H54 (cell line): ENCODE data around the gene SERF1B.
"Not testable (repeated sequence)": the region's sequence is repeated elsewhere in the genome, so short reads cannot be mapped to it uniquely, and the experiment has no call there.

Source experiments
- DNase-seq: peaks from one replicate; pipeline ENCODE4 v3.0.0; 2011; ENCODE audit warnings: low spot score, mixed read lengths; ENCODE audit not compliant: insufficient read length
- FAIRE-seq: peaks from 3 replicates; lab custom pipeline; 2011; peaks lifted over from hg19 to GRCh38; lab: Jason Lieb, UNC

SERF1B gene

GRCh38 chr5:70025106-70025844 lies at the start of gene SERF1B:
Gene SERF1B (plus strand): TSS chr5:70025251. CDS start chr5:70025452, 201 bp downstream.
- DNase-seq, FAIRE-seq: not testable (repeated sequence)

DNA sequence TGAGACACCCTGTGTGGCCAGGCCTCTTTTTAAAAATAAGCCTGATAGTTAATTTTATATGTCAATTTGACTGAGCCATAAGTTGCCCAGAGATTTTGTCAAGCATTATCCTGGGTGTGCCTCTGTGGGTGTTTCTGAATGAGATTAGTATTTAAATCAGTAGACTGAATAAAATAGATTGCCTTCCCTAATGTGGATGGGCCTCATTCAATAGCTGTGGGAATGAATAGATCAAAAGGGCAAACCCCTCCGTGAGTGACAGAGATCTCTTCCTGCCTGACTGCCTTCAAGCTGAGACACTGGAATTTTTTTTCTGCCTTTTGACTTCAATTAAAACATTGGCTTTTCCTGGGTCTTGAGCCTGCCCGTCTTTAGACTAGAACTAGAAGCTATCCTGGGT lies 33.3 kb upstream of the SERF1B start:
- not testable (repeated sequence) for FAIRE-seq, DNase-seq

DNA sequence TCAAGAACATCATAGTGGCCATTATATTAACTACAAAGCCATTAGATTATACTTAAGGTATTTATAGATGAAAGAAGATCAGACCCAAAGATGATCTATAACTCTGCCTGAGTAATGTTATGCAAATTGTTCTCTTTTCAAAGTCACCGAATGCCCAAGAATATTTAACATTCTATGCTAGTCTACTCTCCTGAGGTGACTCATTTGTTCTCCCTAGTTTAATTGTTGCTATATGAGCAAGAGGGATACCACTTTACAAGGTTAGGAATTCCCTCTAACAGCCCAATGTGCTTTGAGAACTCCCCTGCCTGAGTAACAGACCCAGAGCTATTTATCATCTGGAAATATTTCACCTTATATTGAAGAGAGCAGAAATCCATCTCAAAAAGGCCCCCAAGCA lies 29.5 kb upstream of the SERF1B start:
- not testable (repeated sequence) for DNase-seq, FAIRE-seq

GRCh38 chr5:70020660-70021059 lies 4.4 kb upstream of the SERF1B start:
- FAIRE-seq, DNase-seq: not testable (repeated sequence)

DNA sequence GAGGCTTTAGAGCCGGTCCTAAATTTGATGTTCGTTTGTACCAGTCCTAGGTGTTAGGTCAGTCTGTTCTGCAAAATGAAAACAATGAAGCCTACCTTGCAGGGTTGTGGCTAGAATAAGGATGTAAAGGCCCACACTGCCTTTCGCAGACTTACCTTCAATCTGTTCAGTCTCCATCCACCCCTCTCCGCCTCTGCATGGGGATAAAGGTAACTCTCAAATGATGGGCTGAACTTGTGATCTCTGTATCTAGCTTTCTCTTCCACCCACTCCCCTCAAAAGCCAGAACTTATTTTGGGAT lies 744 bp downstream of the SERF1B start:
- not testable (repeated sequence) for DNase-seq
- peak; percentile 58 for FAIRE-seq

- not testable (repeated sequence) for FAIRE-seq
Measured at GRCh38 chr5:70031204-70031603, 6.2 kb downstream of the SERF1B start.

DNA sequence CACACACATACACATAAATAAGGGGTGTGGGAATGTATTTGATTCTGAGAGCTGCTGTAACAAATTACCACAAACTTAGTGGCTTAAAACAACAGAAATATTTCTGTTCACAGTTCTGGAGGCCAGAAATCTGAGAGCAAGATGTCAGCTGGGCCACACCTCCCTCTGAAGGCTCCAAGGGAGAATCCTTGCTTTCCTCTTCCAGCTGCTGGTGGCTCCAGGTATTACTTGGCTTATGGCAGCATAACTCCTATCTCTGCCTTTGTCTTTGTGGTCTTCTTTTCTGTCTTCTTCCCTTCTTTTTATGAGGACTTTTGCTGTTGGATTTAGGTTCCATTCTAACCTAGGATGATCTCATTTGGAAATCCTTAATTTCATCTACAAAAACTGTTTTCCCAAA lies 16.4 kb downstream of the SERF1B start:
- FAIRE-seq, DNase-seq: not testable (repeated sequence)

More at GRCh38 chr5:70031204-70031603, 6.2 kb downstream of the SERF1B start:
- not testable (repeated sequence) for DNase-seq

DNA sequence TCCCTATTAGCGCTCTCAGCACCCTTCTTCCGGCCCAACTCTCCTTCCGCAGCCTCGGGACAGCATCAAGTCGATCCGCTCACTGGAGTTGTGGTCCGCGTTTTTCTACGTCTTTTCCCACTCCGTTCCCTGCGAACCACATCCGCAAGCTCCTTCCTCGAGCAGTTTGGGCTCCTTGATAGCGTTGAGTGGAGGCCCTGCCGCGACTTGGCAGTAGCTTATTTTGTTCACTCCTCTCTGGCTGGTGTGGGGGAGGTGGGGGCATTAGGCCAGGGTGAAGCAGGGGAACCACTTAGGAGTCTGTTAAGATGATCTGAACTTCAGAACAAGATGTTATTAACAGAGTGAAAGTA lies 24.7 kb downstream of the SERF1B start:
- not testable (repeated sequence) for DNase-seq, FAIRE-seq

DNA sequence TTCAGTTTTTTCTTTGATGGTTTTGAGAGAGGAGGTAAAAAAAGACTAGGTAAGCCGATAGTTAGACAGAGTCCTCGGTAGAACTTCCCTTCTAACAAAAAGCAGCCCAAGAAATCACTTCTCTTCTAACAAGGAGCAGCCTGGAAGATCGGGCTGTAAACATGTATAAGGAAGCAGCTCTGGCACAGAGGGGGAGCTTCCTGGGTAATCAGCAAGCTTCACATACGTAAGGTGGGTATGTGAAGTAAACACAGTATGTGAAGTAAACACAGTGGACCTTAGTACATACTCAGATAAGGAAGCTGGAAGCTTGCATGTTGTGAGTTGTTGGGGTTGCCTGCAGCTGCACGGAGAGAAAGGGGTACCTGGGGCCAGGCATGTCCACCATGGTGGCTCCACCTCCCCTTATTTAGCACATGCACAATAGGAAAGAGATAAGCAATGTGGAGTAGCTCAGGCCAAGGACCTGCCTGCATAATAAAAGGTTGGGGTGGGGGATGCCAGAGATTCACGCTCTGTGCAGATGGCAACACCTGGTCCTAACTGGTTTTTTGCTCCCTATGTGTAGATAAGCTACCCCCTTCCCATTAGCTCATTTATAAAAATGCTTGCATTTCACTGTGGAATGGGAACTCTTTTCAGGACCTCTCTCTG lies 31.4 kb downstream of the SERF1B start:
- DNase-seq, FAIRE-seq: not testable (repeated sequence)

DNA sequence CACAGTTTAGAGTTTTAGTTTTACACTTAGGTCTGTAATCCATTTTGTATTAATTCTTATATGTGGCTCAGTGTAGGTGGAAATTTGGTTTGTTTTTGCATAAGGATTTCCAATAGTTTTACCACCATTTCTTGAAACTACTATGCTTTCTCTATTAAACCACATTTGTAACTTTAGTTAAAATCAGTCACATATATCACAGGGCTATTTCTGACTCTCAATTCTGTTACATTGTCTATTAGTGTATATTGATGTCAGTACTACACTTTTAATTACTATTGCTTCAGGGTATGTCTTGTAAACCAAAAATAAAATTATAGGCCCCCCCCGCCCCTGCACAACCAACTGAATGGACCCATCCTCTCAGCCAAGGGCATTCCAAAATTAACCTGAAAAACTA lies 32.1 kb downstream of the SERF1B start:
- FAIRE-seq, DNase-seq: not testable (repeated sequence)

DNA sequence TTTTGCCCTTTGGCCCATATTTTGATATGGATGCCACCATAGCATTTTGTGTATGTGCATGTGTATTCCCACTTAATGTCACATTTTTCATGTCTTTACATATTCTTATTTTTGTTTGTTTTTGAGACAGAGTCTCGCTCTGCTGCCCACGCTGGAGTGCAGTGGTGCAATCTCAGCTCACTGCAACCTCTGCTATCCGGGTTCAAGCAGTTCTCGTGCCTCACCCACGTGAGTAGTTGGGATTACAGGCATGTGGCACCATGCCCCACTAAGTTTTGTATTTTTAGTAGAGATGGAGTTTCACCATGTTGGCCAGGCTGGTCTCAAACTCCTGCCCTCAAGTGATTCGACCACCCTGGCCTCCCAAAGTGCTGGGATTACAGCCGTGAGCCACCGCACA lies 52.6 kb downstream of the SERF1B start:
- FAIRE-seq, DNase-seq: not testable (repeated sequence)

- FAIRE-seq, DNase-seq: not testable (repeated sequence)
Measured at GRCh38 chr5:70088907-70089464, 63.9 kb downstream of the SERF1B start.

GRCh38 chr5:70091776-70092175 lies 66.7 kb downstream of the SERF1B start:
- not testable (repeated sequence) for FAIRE-seq, DNase-seq
